Sigmoid colon (tissue), 7 donors: ENCODE measurements around the gene COX8C. TPM values are rescaled to one million over a fixed set of nuclear protein-coding genes. Genes with fewer than 3 reads are reported as not detected.

Source experiments
- DNase-seq: peaks from one replicate; pipeline ENCODE4 v3.0.0-alpha.2; 2019
- H3K27ac ChIP-seq, 4 donors: fragments of 200-600 bp; sonication (generic); one replicate each; pipeline ENCODE4 v1.5.1; 2016 to 2019; ENCODE audit warnings: mild to moderate bottlenecking in 1 of 4
- H3K27me3 ChIP-seq, 3 donors: fragments of 200-600 bp; sonication (generic); one replicate each; pipeline ENCODE4 v1.5.1; 2019; ENCODE audit warnings: mild to moderate bottlenecking in 1 of 3
- H3K36me3 ChIP-seq, 4 donors: fragments of 200-600 bp; sonication (generic); one replicate each; pipeline ENCODE4 v1.5.1; 2016 to 2019
- H3K4me1 ChIP-seq, 4 donors: fragments of 200-600 bp; sonication (generic); one replicate each; pipeline ENCODE4 v1.5.1; 2017 to 2019
- H3K4me3 ChIP-seq, 4 donors: fragments of 200-600 bp; sonication (generic); one replicate each; pipeline ENCODE4 v1.5.1; 2017 to 2019; ENCODE audit warnings: mild to moderate bottlenecking in 2 of 4, moderate library complexity in 1 of 4
- H3K9me3 ChIP-seq, 4 donors: fragments of 200-600 bp in 3 of 4; sonication (generic) in 3 of 4; one replicate each; pipeline versions ENCODE4 v1.5.1 to v1.6.1; 2013 to 2019
- CTCF ChIP-seq, 4 experiments: fragments of 450-650 bp in 3 of 4; fragments of 200-600 bp in 1 of 4; IDR thresholded peaks; one replicate each; pipeline ENCODE4 v1.5.1; 2016 to 2019; ENCODE audit warnings: antibody characterized with exemption in 4 of 4, mild to moderate bottlenecking in 3 of 4, moderate library complexity in 2 of 4
- EP300 ChIP-seq, 4 donors: sonication (generic); formaldehyde crosslinking; IDR thresholded peaks; one replicate each; pipeline ENCODE4 v1.6.1; 2017; ENCODE audit warnings: antibody characterized with exemption in 4 of 4
- POLR2A ChIP-seq, 2 donors: fragments of 450-650 bp; IDR thresholded peaks; one replicate each; pipeline ENCODE4 v1.6.1; 2016; ENCODE audit warnings: antibody characterized with exemption in 2 of 2, mild to moderate bottlenecking in 2 of 2, moderate library complexity in 2 of 2
- POLR2AphosphoS5 ChIP-seq, 4 donors: sonication (generic); formaldehyde crosslinking; IDR thresholded peaks; one replicate each; pipeline ENCODE4 v1.6.1; 2017; ENCODE audit warnings: antibody characterized with exemption in 4 of 4
- WGBS, 2 donors: extraction: QIAGEN DNeasy Blood & Tissue Kit; methylation state at CpG; one replicate each; pipeline ENCODE4 v1.1.7; 2013; 5-methylcytosine and 5-hydroxymethylcytosine counted together
- intact Hi-C: fragments of 100-400 bp; cut with DNase I; formaldehyde crosslinking; loops from one replicate; pipeline ENCODE4 v1.15.1; 2023
- polyA plus RNA-seq, 3 donors: library from polyadenylated mRNA; stranded (reverse); fragments of 200-250 nt; gene quantifications; one replicate each; pipeline ENCODE4 v1.2.3, GENCODE V29; 2013
- total RNA-seq, 4 donors: library from RNA; depleted of rRNA; stranded (reverse); fragments of >200 nt; gene quantifications; one replicate each; pipeline ENCODE4 v1.1.0, GENCODE V29; 2016
- donor health status: healthy with polysubstance abuse.
- donor health status: Bipolar disorder and iron deficiency.
- donor health status: healthy.

COX8C gene
- total and polyA plus RNA-seq, 7 donors, result not detected

- Histone ChIP-seq H3K4me3 (no peak overlapping the region), H3K27ac (no peak overlapping the region), H3K36me3 (no peaks in the 10 kb centered on the region), H3K4me1 (peaks cover 0 to 62% (median 43%) of the 10 kb centered on the region in 4 donors), H3K9me3 (no peaks in the 10 kb centered on the region), H3K27me3 (no peaks in the 10 kb centered on the region)
- intact Hi-C loops, result no loop called here
- TF ChIP-seq CTCF (IDR thresholded peaks at IDR 0.05) (peak in 1 of 4 experiments; percentile 8), POLR2A (IDR thresholded peaks at IDR 0.05) (no peak)
- no peak for DNase-seq
Measured at GRCh38 chr14:93320489-93320888, 26.5 kb upstream of the COX8C start.

- Histone ChIP-seq H3K4me1 (peaks cover 0 to 47% (median 32%) of the 10 kb centered on the region in 4 donors), H3K4me3 (no peak overlapping the region), H3K9me3 (no peaks in the 10 kb centered on the region), H3K27ac (no peak overlapping the region), H3K27me3 (no peaks in the 10 kb centered on the region), H3K36me3 (no peaks in the 10 kb centered on the region)
- no peak for TF ChIP-seq EP300 (IDR thresholded peaks at IDR 0.05)
- TF ChIP-seq POLR2A (IDR thresholded peaks at IDR 0.05), result no peak
- no peak for TF ChIP-seq POLR2AphosphoS5 (IDR thresholded peaks at IDR 0.05)
- no peak for DNase-seq
- WGBS, 2 donors, result 83 to 90% methylated on average over 5 of the region's 5 CpGs
- intact Hi-C loops, result no loop called here
Measured at GRCh38 chr14:93322929-93323599, 23.9 kb upstream of the COX8C start.

- Histone ChIP-seq H3K9me3 (no peaks in the 10 kb centered on the region), H3K4me3 (no peak overlapping the region), H3K27ac (no peak overlapping the region), H3K4me1 (peaks cover 0 to 42% (median 30%) of the 10 kb centered on the region in 4 donors), H3K36me3 (no peaks in the 10 kb centered on the region), H3K27me3 (no peaks in the 10 kb centered on the region)
- intact Hi-C loops, result no loop called here
- 88 to 96% methylated on average over 4 of the region's 4 CpGs for WGBS, 2 donors
- TF ChIP-seq EP300 (IDR thresholded peaks at IDR 0.05) (no peak), POLR2AphosphoS5 (IDR thresholded peaks at IDR 0.05) (no peak), POLR2A (IDR thresholded peaks at IDR 0.05) (no peak)
- DNase-seq, result no peak
Measured at GRCh38 chr14:93323600-93324174, 23.3 kb upstream of the COX8C start.

GRCh38 chr14:93326196-93326595, 20.8 kb upstream of the COX8C start:
- no peak for DNase-seq
- H3K9me3 ChIP-seq, result no peaks in the 10 kb centered on the region
- WGBS, 2 donors, result 97% methylated on average over 5 of the region's 5 CpGs
- no peak overlapping the region for H3K4me3 ChIP-seq
- no peaks in the 10 kb centered on the region for H3K27me3 ChIP-seq
- no peaks in the 10 kb centered on the region for H3K36me3 ChIP-seq
- no peak overlapping the region for H3K27ac ChIP-seq
- TF ChIP-seq CTCF (IDR thresholded peaks at IDR 0.05) (no peak), EP300 (IDR thresholded peaks at IDR 0.05) (no peak), POLR2A (IDR thresholded peaks at IDR 0.05) (no peak), POLR2AphosphoS5 (IDR thresholded peaks at IDR 0.05) (no peak)
- intact Hi-C loops, result no loop called here
- H3K4me1 ChIP-seq, result peaks cover 0 to 44% (median 23%) of the 10 kb centered on the region in 4 donors

- H3K4me3 ChIP-seq, result no peak overlapping the region
- no peak overlapping the region for H3K27ac ChIP-seq
- 83 to 94% methylated on average over 6 of the region's 6 CpGs for WGBS, 2 donors
- H3K36me3 ChIP-seq, result no peaks in the 10 kb centered on the region
- TF ChIP-seq POLR2A (IDR thresholded peaks at IDR 0.05) (no peak), CTCF (IDR thresholded peaks at IDR 0.05) (no peak), POLR2AphosphoS5 (IDR thresholded peaks at IDR 0.05) (no peak), EP300 (IDR thresholded peaks at IDR 0.05) (no peak)
- no peaks in the 10 kb centered on the region for H3K27me3 ChIP-seq
- intact Hi-C loops, result no loop called here
- no peaks in the 10 kb centered on the region for H3K9me3 ChIP-seq
- H3K4me1 ChIP-seq, result peaks cover 0 to 47% (median 26%) of the 10 kb centered on the region in 4 donors
- no peak for DNase-seq
Measured at GRCh38 chr14:93328546-93328945, 18.4 kb upstream of the COX8C start.
